Left ventricle myocardium inferior (tissue), 1 donor: ENCODE results near the gene ANKRD44. TPM values are rescaled to one million over a fixed set of nuclear protein-coding genes. Genes with fewer than 3 reads are reported as not detected.
"Not testable (repeated sequence)": the region's sequence is repeated elsewhere in the genome, so short reads cannot be mapped to it uniquely, and the experiment has no call there.

ENCODE experiments used
- DNase-seq: peaks from one replicate; pipeline ENCODE4 v3.0.0-alpha.2; 2020
- H3K27ac ChIP-seq: fragments of 200-600 bp; replicated peaks from 2 replicates; pipeline ENCODE4 v1.8.0; 2021
- H3K27me3 ChIP-seq: fragments of 200-600 bp; 2 replicates; pipeline ENCODE4 v1.8.0; 2021; ENCODE audit warnings: low read depth
- H3K36me3 ChIP-seq: fragments of 200-600 bp; 2 replicates; pipeline ENCODE4 v1.8.0; 2021
- H3K4me1 ChIP-seq: fragments of 200-600 bp; 2 replicates; pipeline ENCODE4 v1.8.0; 2021
- H3K4me3 ChIP-seq: fragments of 200-600 bp; 2 replicates; pipeline ENCODE4 v1.8.0; 2021; ENCODE audit warnings: mild to moderate bottlenecking, moderate library complexity
- H3K9me3 ChIP-seq: fragments of 200-600 bp; replicated peaks from 2 replicates; pipeline ENCODE4 v1.8.0; 2021
- CTCF ChIP-seq: fragments of 200-600 bp; IDR thresholded peaks from 2 replicates; pipeline ENCODE4 v1.8.0; 2021; ENCODE audit warnings: antibody characterized with exemption, mild to moderate bottlenecking, borderline replicate concordance
- intact Hi-C: fragments of 100-400 bp; cut with micrococcal nuclease; formaldehyde crosslinking; loops from one replicate; pipeline ENCODE4 v1.11.0; 2022
- total RNA-seq: library from RNA; stranded (reverse); fragmentation: NEBNext Ultra II Directional; extraction: Animal tissue kit (Norgen Biotek cat#: 25700); gene quantifications from one replicate; pipeline ENCODE4 v1.2.1, GENCODE V29; 2021
- donor health status: DM: no; HTN: yes; CAD: no; lungs with severe emphysema.

Gene ANKRD44
- total RNA-seq, 1 donor from 2014 or later = 7.1 TPM

GRCh38 chr2:197072533-197072932 lies 238.0 kb downstream of the ANKRD44 start:
- no peak overlapping the region for H3K27ac ChIP-seq
- H3K4me3 ChIP-seq = no peak overlapping the region
- no peaks in the 10 kb centered on the region for H3K27me3 ChIP-seq
- peaks cover 6% of the 10 kb centered on the region for H3K36me3 ChIP-seq
- DNase-seq = no peak
- H3K9me3 ChIP-seq = no peaks in the 10 kb centered on the region
- peaks cover 14% of the 10 kb centered on the region for H3K4me1 ChIP-seq
- TF ChIP-seq CTCF = no peak
- intact Hi-C loops = no loop called here

GRCh38 chr2:197071790-197072436 lies 238.7 kb downstream of the ANKRD44 start:
- intact Hi-C loops = no loop called here
- Histone ChIP-seq H3K27ac (no peak overlapping the region), H3K4me1 (peaks cover 14% of the 10 kb centered on the region), H3K4me3 (no peak overlapping the region), H3K36me3 (peaks cover 6% of the 10 kb centered on the region), H3K27me3 (no peaks in the 10 kb centered on the region), H3K9me3 (no peaks in the 10 kb centered on the region)
- no peak for DNase-seq
- no peak for TF ChIP-seq CTCF

- Histone ChIP-seq H3K27me3 (no peaks in the 10 kb centered on the region), H3K4me1 (peaks cover 14% of the 10 kb centered on the region), H3K9me3 (no peaks in the 10 kb centered on the region), H3K27ac (no peak overlapping the region), H3K36me3 (no peaks in the 10 kb centered on the region), H3K4me3 (no peak overlapping the region)
- no peak for DNase-seq
- intact Hi-C loops = no loop called here
- TF ChIP-seq CTCF = no peak
Observed at GRCh38 chr2:197071213-197071612, 239.4 kb downstream of the ANKRD44 start.

GRCh38 chr2:197069958-197070357 lies 240.6 kb downstream of the ANKRD44 start:
- peaks cover 14% of the 10 kb centered on the region for H3K4me1 ChIP-seq
- no peak overlapping the region for H3K27ac ChIP-seq
- no peak overlapping the region for H3K4me3 ChIP-seq
- no peaks in the 10 kb centered on the region for H3K9me3 ChIP-seq
- no peaks in the 10 kb centered on the region for H3K36me3 ChIP-seq
- no peaks in the 10 kb centered on the region for H3K27me3 ChIP-seq
- DNase-seq = no peak
- intact Hi-C loops = no loop called here
- no peak for TF ChIP-seq CTCF

- DNase-seq, H3K4me3 ChIP-seq: not testable (repeated sequence)
Observed at GRCh38 chr2:197062574-197062973, 248.0 kb downstream of the ANKRD44 start.

GRCh38 chr2:197059477-197059876 lies 251.1 kb downstream of the ANKRD44 start:
- no peaks in the 10 kb centered on the region for H3K27me3 ChIP-seq
- no peak overlapping the region for H3K27ac ChIP-seq
- intact Hi-C loops = no loop called here
- TF ChIP-seq CTCF = no peak
- H3K4me1 ChIP-seq = no peaks in the 10 kb centered on the region
- H3K36me3 ChIP-seq = peaks cover 16% of the 10 kb centered on the region
- no peak for DNase-seq
- H3K9me3 ChIP-seq = peaks cover 20% of the 10 kb centered on the region
- H3K4me3 ChIP-seq = no peak overlapping the region

More at GRCh38 chr2:197062574-197062973, 248.0 kb downstream of the ANKRD44 start:
- H3K4me1 ChIP-seq, H3K36me3 ChIP-seq, H3K27ac ChIP-seq, intact Hi-C loops, H3K27me3 ChIP-seq, H3K9me3 ChIP-seq: not testable (repeated sequence)
